SK-N-MC (cell line): ENCODE results near the gene PRIMPOL.

Experiments
- EZH2 ChIP-seq: fragments of 200-600 bp; sonication (generic); IDR thresholded peaks from one replicate; pipeline ENCODE4 v1.6.1; 2017; ENCODE audit warnings: antibody characterized with exemption
- FOXP2 ChIP-seq: optimal IDR thresholded peaks from 2 replicates; pipeline ENCODE3; 2011; ENCODE audit warnings: mild to moderate bottlenecking, moderate library complexity; ENCODE audit not compliant: insufficient read depth; ENCODE audit errors: extremely low read length, control extremely low read depth
- POLR2AphosphoS5 ChIP-seq: IDR thresholded peaks from 2 replicates; pipeline ENCODE4 v1.6.1; 2012; ENCODE audit warnings: mild to moderate bottlenecking, low read depth, low read length, borderline replicate concordance

DNA sequence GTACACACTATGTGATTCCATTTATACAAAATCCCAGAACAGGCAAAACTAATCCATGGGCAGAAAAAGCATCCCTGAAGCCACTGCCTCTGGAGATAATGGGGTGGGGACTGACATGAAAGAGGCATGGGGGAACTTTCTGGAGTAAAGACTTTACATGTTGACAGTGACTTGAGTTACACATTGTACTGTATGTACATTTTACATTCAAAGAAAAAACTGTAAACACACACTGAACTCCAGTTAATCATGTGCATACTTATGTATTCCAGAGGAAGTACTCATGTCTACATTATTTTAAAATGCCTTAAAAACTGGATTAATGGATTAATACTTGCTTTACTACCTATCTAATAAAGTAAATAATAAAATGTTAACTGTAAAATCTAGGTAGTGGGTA lies 62.8 kb downstream of the PRIMPOL start:
- TF ChIP-seq EZH2: no peak
- TF ChIP-seq POLR2AphosphoS5: no peak
- TF ChIP-seq FOXP2: no peak
